Mesendoderm (in vitro differentiated cells): ENCODE results near the gene LEFTY1.
A peak's percentile ranks its signal among the peaks of the same experiment; 100 is the strongest.

Experiments used
- DNase-seq: peaks from one replicate; pipeline ENCODE4 v3.0.0; 2013
- H2AK5ac ChIP-seq: 2 replicates; pipeline ENCODE4 v1.6.1; 2013; ENCODE audit warnings: low read length, inconsistent platforms
- H2BK120ac ChIP-seq: 2 replicates; pipeline ENCODE4 v1.6.1; 2013; ENCODE audit warnings: low read depth, mild to moderate bottlenecking, low read length, moderate library complexity, mixed read lengths
- H2BK15ac ChIP-seq: replicated peaks from 2 replicates; pipeline ENCODE4 v1.6.1; 2013; ENCODE audit warnings: low read depth, mild to moderate bottlenecking, moderate library complexity
- H2BK5ac ChIP-seq: 2 replicates; pipeline ENCODE4 v1.6.1; 2013; ENCODE audit warnings: low read length, inconsistent platforms
- H3K18ac ChIP-seq: 2 replicates; pipeline ENCODE4 v1.6.1; 2013; ENCODE audit warnings: mild to moderate bottlenecking, low read length, mixed read lengths
- H3K23ac ChIP-seq: one replicate; pipeline ENCODE4 v1.6.1; 2013; ENCODE audit warnings: low read length
- H3K27ac ChIP-seq: 2 replicates; pipeline ENCODE4 v1.5.1; 2013; ENCODE audit warnings: low read depth, mild to moderate bottlenecking, inconsistent platforms, low read length, moderate library complexity
- H3K27me3 ChIP-seq: 2 replicates; pipeline ENCODE4 v1.6.1; 2013; ENCODE audit warnings: low read length, control low read depth, mild to moderate bottlenecking, inconsistent platforms; ENCODE audit not compliant: insufficient read depth, poor library complexity
- H3K36me3 ChIP-seq: 2 replicates; pipeline ENCODE4 v1.6.1; 2013; ENCODE audit warnings: low read length, inconsistent platforms; ENCODE audit not compliant: control insufficient read depth, insufficient read depth
- H3K4ac ChIP-seq: one replicate; pipeline ENCODE4 v1.6.1; 2013; ENCODE audit warnings: low read depth, mild to moderate bottlenecking, low read length, moderate library complexity
- H3K4me1 ChIP-seq: 2 replicates; pipeline ENCODE4 v1.6.1; 2013; ENCODE audit warnings: low read depth, low read length, inconsistent platforms; ENCODE audit not compliant: control insufficient read depth
- H3K4me2 ChIP-seq: 2 replicates; pipeline ENCODE4 v1.6.1; 2013; ENCODE audit warnings: low read length
- H3K4me3 ChIP-seq: 2 replicates; pipeline ENCODE4 v1.5.1; 2013; ENCODE audit warnings: mild to moderate bottlenecking, low read length
- H3K56ac ChIP-seq: one replicate; pipeline ENCODE4 v1.6.1; 2013; ENCODE audit warnings: low read length
- H3K79me1 ChIP-seq: 2 replicates; pipeline ENCODE4 v1.6.1; 2013; ENCODE audit warnings: low read length, inconsistent platforms
- H3K79me2 ChIP-seq: 2 replicates; pipeline ENCODE4 v1.6.1; 2013; ENCODE audit warnings: mild to moderate bottlenecking, low read length; ENCODE audit not compliant: control insufficient read depth, insufficient read depth
- H3K9ac ChIP-seq: 2 replicates; pipeline ENCODE4 v1.6.1; 2013; ENCODE audit warnings: low read length, inconsistent platforms
- H4K5ac ChIP-seq: one replicate; pipeline ENCODE4 v1.6.1; 2013; ENCODE audit warnings: low read length
- H4K8ac ChIP-seq: one replicate; pipeline ENCODE4 v1.6.1; 2013; ENCODE audit warnings: low read depth, mild to moderate bottlenecking, control low read depth, low read length, moderate library complexity
- whole genome bisulfite sequencing: extraction: QIAGEN DNeasy Blood & Tissue Kit; methylation state at CpG from one replicate; pipeline ENCODE4 v1.1.7; 2013; ENCODE audit warnings: low lambda C conversion rate, missing lambda C conversion rate; ENCODE audit not compliant: insufficient coverage; ENCODE audit errors: extremely low coverage; 5-methylcytosine and 5-hydroxymethylcytosine counted together

The LEFTY1 gene

DNA sequence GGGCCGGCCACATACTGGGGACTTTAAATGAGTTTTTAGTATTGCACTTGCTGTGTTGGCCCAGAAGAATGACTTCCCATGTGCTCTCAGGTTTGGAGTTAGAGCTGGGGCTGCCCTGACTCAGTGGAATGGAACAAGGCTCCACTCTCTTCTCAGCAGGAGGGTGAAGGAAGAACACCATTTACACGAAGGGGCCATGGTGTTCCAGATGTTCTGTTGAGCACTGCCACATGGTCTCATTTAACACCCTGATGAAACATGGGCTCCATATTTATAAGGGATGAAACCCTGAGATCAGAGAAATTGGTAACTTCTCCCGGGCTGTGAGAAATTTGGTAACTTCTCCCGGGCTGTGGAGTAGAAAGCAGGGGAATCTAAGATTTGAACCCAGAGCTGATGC, 29.3 kb upstream of the LEFTY1 start:
- H3K36me3 ChIP-seq, result peaks cover 15% of the 10 kb centered on the region

GRCh38 chr1:225917536-225917935, 28.6 kb upstream of the LEFTY1 start:
- no peak overlapping the region for H3K56ac ChIP-seq
- no peak overlapping the region for H4K5ac ChIP-seq

More for the DNA sequence above, 29.3 kb upstream of the LEFTY1 start:
- no peak overlapping the region for H4K8ac ChIP-seq
- H4K5ac ChIP-seq, result no peak overlapping the region
- no peak overlapping the region for H3K23ac ChIP-seq
- no peak overlapping the region for H2AK5ac ChIP-seq
- no peak overlapping the region for H3K4ac ChIP-seq
- peaks cover 20% of the 10 kb centered on the region for H3K79me1 ChIP-seq
- H3K27ac ChIP-seq, result no peak overlapping the region
- H3K18ac ChIP-seq, result no peak overlapping the region
- no peak overlapping the region for H3K56ac ChIP-seq
- H3K27me3 ChIP-seq, result no peaks in the 10 kb centered on the region
- H2BK120ac ChIP-seq, result no peak overlapping the region
- no peak overlapping the region for H2BK5ac ChIP-seq
- H3K4me1 ChIP-seq, result peaks cover 3% of the 10 kb centered on the region
- H3K79me2 ChIP-seq, result peaks cover 11% of the 10 kb centered on the region
- H3K4me2 ChIP-seq, result no peak overlapping the region
- H3K4me3 ChIP-seq, result no peak overlapping the region
- no peak for DNase-seq
- no CpG with 5 or more reads among the region's 4 CpGs for WGBS
- H2BK15ac ChIP-seq, result no peak overlapping the region
- H3K9ac ChIP-seq, result no peak overlapping the region

GRCh38 chr1:225917101-225917500, 28.2 kb upstream of the LEFTY1 start:
- Histone ChIP-seq H2AK5ac (no peak overlapping the region), H3K4me2 (no peak overlapping the region), H3K9ac (no peak overlapping the region), H4K8ac (no peak overlapping the region), H3K27me3 (no peaks in the 10 kb centered on the region), H4K5ac (no peak overlapping the region), H3K4ac (no peak overlapping the region), H3K56ac (no peak overlapping the region), H2BK5ac (no peak overlapping the region), H3K27ac (no peak overlapping the region), H3K79me2 (no peaks in the 10 kb centered on the region), H2BK15ac (no peak overlapping the region), H3K4me3 (no peak overlapping the region), H3K36me3 (peaks cover 10% of the 10 kb centered on the region), H3K79me1 (peaks cover 12% of the 10 kb centered on the region), H2BK120ac (no peak overlapping the region), H3K18ac (no peak overlapping the region), H3K23ac (no peak overlapping the region), H3K4me1 (no peaks in the 10 kb centered on the region)
- DNase-seq, result no peak
- no CpG with 5 or more reads among the region's 3 CpGs for WGBS

More at GRCh38 chr1:225917536-225917935, 28.6 kb upstream of the LEFTY1 start:
- H3K79me2 ChIP-seq, result peaks cover 4% of the 10 kb centered on the region
- H2BK120ac ChIP-seq, result no peak overlapping the region
- no peaks in the 10 kb centered on the region for H3K27me3 ChIP-seq
- H3K27ac ChIP-seq, result no peak overlapping the region
- H2BK15ac ChIP-seq, result no peak overlapping the region
- H3K4me1 ChIP-seq, result peaks cover under 1% of the 10 kb centered on the region
- H2BK5ac ChIP-seq, result no peak overlapping the region
- no peak overlapping the region for H3K4me2 ChIP-seq
- no peak for DNase-seq
- H4K8ac ChIP-seq, result no peak overlapping the region
- H3K18ac ChIP-seq, result no peak overlapping the region
- no peak overlapping the region for H3K23ac ChIP-seq
- peaks cover 12% of the 10 kb centered on the region for H3K36me3 ChIP-seq
- no peak overlapping the region for H3K9ac ChIP-seq
- no peak overlapping the region for H2AK5ac ChIP-seq
- no peak overlapping the region for H3K4me3 ChIP-seq
- no CpG with 5 or more reads among the region's 5 CpGs for WGBS
- H3K79me1 ChIP-seq, result peaks cover 17% of the 10 kb centered on the region
- no peak overlapping the region for H3K4ac ChIP-seq

DNA sequence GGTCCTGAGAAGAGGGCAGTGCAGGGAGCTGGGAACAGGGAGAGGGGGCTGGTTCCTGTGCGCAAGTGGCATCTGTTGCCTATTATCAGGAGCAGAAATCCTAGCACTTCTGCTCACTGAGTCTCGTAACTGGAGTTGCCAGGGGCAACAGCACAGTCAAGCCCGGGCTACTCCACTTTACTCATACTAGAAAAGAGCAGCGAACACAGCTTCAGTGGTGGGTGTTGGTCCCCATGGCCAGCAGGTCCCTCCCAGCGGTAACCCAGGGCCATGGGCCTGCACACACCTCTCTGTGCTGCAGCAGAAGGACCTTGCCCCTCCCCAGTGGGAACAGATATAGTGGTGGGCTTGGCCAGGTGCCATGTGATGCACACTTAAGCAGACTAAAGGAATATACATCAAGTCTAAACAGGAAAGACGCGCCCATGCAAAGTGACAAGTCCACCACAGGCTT, 26.6 kb upstream of the LEFTY1 start:
- peaks cover 3% of the 10 kb centered on the region for H3K79me1 ChIP-seq
- no peak overlapping the region for H3K23ac ChIP-seq
- no peak overlapping the region for H2BK15ac ChIP-seq
- H3K27ac ChIP-seq, result no peak overlapping the region
- no peak overlapping the region for H3K18ac ChIP-seq
- H2BK120ac ChIP-seq, result no peak overlapping the region
- H3K36me3 ChIP-seq, result peaks cover 5% of the 10 kb centered on the region
- H4K8ac ChIP-seq, result no peak overlapping the region
- no CpG with 5 or more reads among the region's 7 CpGs for WGBS
- no peak overlapping the region for H2AK5ac ChIP-seq
- H3K4me2 ChIP-seq, result no peak overlapping the region
- H3K4me3 ChIP-seq, result no peak overlapping the region
- H4K5ac ChIP-seq, result no peak overlapping the region
- no peaks in the 10 kb centered on the region for H3K79me2 ChIP-seq
- DNase-seq, result no peak
- H3K27me3 ChIP-seq, result no peaks in the 10 kb centered on the region
- H3K9ac ChIP-seq, result no peak overlapping the region
- peaks cover 3% of the 10 kb centered on the region for H3K4me1 ChIP-seq
- no peak overlapping the region for H2BK5ac ChIP-seq
- H3K56ac ChIP-seq, result no peak overlapping the region
- no peak overlapping the region for H3K4ac ChIP-seq

GRCh38 chr1:225914947-225915346, 26.0 kb upstream of the LEFTY1 start:
- no peak overlapping the region for H4K5ac ChIP-seq
- H3K4ac ChIP-seq, result no peak overlapping the region
- no peak overlapping the region for H3K9ac ChIP-seq
- WGBS, result no CpG with 5 or more reads among the region's 6 CpGs
- H3K79me1 ChIP-seq, result peaks cover 2% of the 10 kb centered on the region
- no peak overlapping the region for H3K27ac ChIP-seq
- no peak overlapping the region for H2BK5ac ChIP-seq
- H3K4me2 ChIP-seq, result no peak overlapping the region
- no peak overlapping the region for H3K18ac ChIP-seq
- H2BK15ac ChIP-seq, result no peak overlapping the region
- no peak overlapping the region for H3K56ac ChIP-seq
- no peak overlapping the region for H3K23ac ChIP-seq
- no peak overlapping the region for H2AK5ac ChIP-seq
- H3K4me3 ChIP-seq, result no peak overlapping the region
- H3K36me3 ChIP-seq, result peaks cover 4% of the 10 kb centered on the region
- no peak overlapping the region for H2BK120ac ChIP-seq
- no peaks in the 10 kb centered on the region for H3K27me3 ChIP-seq
- H3K4me1 ChIP-seq, result peaks cover 8% of the 10 kb centered on the region
- DNase-seq, result no peak
- H4K8ac ChIP-seq, result no peak overlapping the region
- no peaks in the 10 kb centered on the region for H3K79me2 ChIP-seq

GRCh38 chr1:225914391-225914790, 25.4 kb upstream of the LEFTY1 start:
- Histone ChIP-seq H3K79me2 (no peaks in the 10 kb centered on the region), H3K27ac (no peak overlapping the region), H3K4me1 (peaks cover 12% of the 10 kb centered on the region), H3K4me2 (no peak overlapping the region), H2BK15ac (no peak overlapping the region), H3K4me3 (no peak overlapping the region), H2AK5ac (no peak overlapping the region), H3K23ac (no peak overlapping the region), H3K36me3 (peaks cover under 1% of the 10 kb centered on the region), H3K27me3 (no peaks in the 10 kb centered on the region), H2BK120ac (no peak overlapping the region), H3K18ac (no peak overlapping the region), H4K5ac (no peak overlapping the region), H3K79me1 (no peaks in the 10 kb centered on the region), H4K8ac (no peak overlapping the region), H3K9ac (no peak overlapping the region), H3K56ac (peak overlapping the region; percentile 31), H3K4ac (no peak overlapping the region), H2BK5ac (no peak overlapping the region)
- DNase-seq, result no peak
- no CpG with 5 or more reads among the region's 6 CpGs for WGBS
